GM18867 (cell line): Measurements from ENCODE around the gene VASN.
A peak's percentile ranks its signal among the peaks of the same experiment; 100 is the strongest.

Source experiments
- ATAC-seq: cut with Tn5 transposase; IDR thresholded peaks from one replicate; pipeline ENCODE4 v1.9.1; 2021; ENCODE audit warnings: mild to moderate bottlenecking, moderate library complexity; ENCODE audit not compliant: unreplicated experiment

Gene VASN

DNA sequence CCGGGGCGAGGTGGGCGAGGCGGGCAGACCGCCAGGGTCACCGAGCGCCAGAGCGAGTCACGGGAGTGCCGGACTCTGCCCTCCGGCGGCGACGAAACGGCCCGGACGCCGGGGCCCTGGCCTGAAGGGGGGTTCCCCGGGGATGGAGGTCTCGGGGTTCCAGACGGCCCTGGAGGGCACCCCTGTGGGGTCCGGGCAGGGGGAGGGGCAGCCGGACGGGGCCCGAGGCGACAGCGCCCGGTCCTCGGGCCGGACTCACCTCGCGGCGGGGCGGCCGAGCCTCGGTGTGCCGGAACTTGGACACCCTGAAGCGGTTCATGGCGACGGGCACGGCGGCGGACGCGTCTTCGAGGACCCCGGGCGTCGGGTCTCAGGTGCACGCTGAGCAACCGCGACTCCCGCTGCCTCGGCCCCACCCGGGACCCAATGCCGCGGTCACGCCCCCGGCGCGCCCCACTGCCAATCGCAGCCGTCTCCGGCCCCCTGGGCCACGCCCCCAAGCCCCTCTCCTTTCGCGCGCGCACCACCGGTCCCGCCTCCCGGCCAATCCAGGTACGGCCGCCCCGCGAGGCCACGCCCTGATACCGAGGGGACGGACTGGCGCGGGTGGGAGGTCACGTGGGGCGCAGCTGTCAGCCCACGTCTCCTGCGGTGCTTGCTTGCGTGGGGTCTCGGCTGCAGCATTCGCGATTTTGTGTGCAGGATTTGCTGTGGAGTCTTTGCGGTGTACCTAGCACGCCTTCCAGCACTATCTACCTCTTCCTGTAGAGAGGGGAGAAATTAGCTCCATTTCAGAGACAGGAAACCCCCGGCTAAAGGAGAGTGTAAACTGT is 44.8 kb downstream of the VASN start, which contains the start of gene CORO7:
Gene CORO7 (minus strand): TSS at position 397 of the 833 bp plus-strand sequence. CDS start 78 bp downstream, at position 319.
- ATAC-seq, result peak; percentile 62

DNA sequence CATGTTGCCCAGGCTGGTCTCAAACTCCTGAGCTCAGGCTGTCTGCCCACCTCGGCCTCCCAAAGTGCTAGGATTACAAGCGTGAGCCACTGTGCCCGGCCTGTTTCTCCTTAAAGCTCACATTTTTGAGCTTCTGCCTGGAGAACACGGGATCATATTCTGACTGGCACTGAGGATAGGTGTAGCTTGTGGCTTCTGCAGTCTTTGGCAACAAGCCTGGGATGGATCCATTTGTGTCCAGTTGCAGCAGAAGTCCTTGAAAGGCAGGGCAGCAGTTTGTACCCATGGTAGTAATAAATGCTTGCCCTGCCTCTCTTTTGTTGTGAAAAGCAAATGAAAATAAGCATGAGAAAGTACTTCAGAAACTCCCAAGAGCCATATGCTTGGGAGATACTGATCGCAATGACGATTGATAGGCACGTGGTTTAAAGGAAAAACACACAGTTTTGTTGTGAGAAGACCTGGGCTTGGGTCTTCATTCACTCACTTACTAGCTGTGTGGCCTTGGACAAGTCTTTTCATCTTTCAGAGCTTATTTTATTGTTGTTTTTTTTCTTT is 47.8 kb downstream of the VASN start:
- ATAC-seq, result no peak

DNA sequence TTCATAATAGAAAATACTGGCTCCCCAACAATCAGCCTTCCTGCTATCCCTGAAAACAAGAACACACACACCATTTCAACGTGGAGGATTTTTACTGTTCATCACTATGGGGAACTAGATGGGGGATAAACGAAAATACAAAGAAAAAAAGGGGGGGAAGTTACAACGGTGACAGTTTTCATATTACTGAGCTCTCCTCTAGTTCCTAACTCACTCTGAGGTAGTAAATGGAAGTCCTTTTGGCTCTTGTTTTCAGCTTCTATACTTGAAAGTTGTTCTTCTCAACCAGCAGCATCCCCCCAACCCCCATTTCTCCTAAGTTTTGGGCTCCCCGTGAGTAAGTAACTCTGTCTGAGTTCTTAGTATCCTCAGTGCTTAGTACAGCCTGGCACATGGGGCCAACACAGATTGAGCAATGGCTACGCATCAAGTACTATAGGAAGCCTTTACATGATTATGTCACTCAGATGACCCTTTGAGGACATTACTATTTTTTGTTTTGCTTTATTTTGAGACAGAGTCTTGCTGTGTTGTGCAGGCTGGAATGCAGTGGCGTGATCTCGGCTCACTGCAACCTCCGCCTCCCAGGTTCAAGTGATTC is 49.0 kb downstream of the VASN start:
- ATAC-seq, result no peak

DNA sequence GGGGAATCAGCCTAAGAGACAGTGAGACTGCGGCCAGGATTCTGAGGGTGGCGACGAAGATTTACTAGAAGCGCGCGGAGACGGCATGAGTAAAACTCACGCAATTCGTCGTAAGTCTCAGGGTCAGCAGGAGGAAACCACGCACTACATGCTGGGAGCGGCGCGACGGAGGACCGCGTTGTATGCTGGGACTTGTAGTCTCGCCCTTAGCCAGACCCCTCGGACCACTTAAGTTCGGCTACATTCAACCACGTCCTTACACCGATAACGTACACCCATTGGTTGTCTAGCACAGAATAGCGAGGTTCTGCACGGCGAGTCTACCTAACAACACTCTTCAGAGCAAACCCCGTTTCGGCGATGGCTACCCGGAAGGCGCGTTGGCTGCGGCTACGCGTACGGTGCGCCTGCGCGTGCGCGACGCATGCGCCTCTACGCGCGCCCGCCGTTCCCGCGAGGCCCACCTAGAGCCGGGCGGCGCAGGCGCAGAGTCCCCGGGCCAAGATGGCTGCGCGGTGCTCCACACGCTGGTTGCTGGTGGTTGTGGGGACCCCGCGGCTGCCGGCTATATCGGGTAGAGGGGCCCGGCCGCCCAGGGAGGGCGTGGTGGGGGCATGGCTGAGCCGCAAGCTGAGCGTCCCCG is 53.9 kb downstream of the VASN start, which contains the start of gene DNAJA3:
Gene DNAJA3 (plus strand): TSS at position 491 of the 643 bp plus-strand sequence. CDS start 14 bp downstream, at position 505.
- peak; percentile 88 for ATAC-seq

DNA sequence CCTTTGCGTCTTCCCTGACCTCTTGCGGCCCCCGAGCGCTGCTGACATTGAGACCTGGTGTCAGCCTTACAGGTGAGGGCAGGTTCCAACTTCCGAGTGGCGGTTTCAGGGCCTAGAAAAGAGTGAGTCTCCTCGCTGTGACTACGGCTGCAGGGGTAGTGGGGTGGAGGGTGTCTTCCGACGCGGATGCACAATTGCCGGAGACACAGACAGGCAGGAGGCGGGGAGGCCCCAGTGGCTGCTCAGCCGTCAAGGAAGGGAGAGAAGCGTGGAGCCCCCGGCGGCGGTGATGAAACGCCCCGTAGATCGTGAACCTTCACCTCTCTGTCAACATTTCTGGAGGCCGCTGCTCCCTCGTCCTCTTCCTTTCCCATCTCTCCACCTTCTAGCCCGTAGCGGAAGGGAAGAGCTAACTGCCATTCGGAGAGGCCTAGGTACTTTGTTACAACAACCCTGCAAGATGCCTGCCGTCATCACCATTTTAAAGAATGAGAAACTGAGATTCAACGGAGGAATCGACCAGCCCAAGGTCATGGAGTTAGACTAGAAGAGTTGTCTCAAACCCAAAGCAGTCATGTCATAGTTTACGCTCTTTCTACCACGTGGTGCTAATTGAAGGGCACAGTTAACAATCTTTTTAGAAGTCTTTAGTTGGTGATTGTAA is 54.5 kb downstream of the VASN start:
- ATAC-seq, result peak; percentile 24

DNA sequence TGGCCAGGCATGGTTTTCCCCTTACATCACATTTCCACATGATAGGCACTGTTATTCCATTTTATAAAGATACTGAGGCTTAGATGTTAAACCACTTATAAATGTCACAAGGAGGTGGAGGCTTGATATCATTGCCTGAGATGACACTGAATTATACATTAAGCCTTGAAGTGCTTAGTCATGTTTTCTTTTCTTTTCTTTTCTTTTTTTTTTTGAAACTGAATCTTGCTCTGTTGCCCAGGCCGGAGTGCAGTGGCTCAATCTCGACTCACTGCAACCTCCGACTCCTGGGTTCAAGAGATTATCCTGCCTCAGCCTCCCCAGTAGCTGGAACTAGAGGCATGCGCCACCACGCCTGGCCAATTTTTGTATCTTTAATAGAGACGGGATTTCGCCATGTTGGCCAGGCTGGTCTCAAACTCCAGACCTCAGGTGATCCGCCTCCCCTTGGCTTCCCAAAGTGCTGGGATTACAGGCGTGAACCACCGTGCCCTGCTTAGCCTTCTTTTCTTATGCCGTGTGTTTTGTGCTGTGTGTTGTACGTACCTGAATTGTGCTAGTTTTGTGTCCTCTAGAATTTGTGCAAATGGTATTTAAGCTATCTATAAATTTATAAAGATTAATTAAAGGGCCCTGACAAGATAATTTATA is 55.2 kb downstream of the VASN start:
- ATAC-seq, result no peak

DNA sequence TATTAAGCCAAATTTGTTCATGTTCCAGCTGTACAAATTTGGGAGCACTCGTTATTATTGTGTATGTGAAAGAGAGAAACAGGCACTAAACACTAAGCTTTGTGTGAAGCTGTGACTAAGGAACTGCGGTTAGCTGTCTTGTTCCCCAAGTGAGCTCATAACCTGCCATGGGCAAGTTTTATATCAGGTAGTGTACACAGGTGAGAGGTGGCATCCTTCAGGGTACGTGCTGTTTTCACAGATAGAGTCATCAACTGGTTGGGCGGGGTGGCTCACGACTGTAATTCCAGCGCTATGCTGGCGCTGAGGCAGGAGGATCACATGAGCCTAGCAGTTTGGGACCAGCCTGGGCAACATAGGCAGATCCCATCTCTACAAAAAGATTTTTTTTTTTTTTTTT is 56.9 kb downstream of the VASN start:
- no peak for ATAC-seq

DNA sequence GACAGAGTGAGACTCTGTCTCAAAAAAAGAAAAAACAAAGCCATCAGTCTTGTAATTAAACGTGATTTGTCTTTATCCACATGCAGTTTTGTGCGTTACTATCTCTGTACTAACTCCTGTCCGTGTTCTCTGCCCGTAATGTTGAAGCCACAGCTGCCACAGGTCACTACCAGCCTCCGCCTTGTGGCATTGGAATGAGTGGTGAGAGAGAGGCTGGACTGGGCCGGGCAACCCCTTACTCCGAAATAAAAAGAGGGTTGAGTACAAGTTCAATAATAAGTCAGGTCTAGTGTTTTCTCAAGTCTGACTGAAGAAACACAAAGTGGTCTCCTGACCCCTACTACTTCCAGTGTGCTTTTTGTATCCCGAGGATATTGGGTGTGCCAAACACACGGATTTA is 59.4 kb downstream of the VASN start:
- no peak for ATAC-seq
